MCF 10A (cell line): ENCODE data around the gene SLIT3. TPM values are rescaled to one million over a fixed set of nuclear protein-coding genes. Genes with fewer than 3 reads are reported as not detected.

Experiments used
- BruUV-seq: library from RNA; stranded (reverse); fragments of 400-500 nt; replicated peaks from 2 replicates; lab custom pipeline; 2021; lab: Mats Ljungman, UMichigan
- CTCF ChIA-PET: fragments of 300-600 bp; sonication (Branson Sonifier 250); formaldehyde crosslinking; extraction: SDS; loops from one replicate; lab custom pipeline; 2021; ENCODE audit warnings: antibody characterized with exemption, inconsistent platforms; lab: Yijun Ruan, JAX
- POLR2A ChIA-PET: fragments of 300-600, 350-650 bp; sonication (Branson Sonifier 250); formaldehyde crosslinking; extraction: SDS; loops from one replicate; lab custom pipeline; 2020; ENCODE audit warnings: antibody characterized with exemption, inconsistent platforms; lab: Yijun Ruan, JAX
- DNase-seq: peaks from one replicate; pipeline ENCODE4 v3.0.0-alpha.2; 2018; ENCODE audit not compliant: unreplicated experiment
- H3K27ac Mint-ChIP-seq: one replicate; pipeline ENCODE4 v1.8.0; 2022; ENCODE audit warnings: mild to moderate bottlenecking, low read depth, mixed read lengths; ENCODE audit not compliant: unreplicated experiment
- H3K27me3 Mint-ChIP-seq: one replicate; pipeline ENCODE4 v1.8.0; 2022; ENCODE audit warnings: mixed read lengths; ENCODE audit not compliant: insufficient read depth, unreplicated experiment
- H3K36me3 Mint-ChIP-seq: one replicate; pipeline ENCODE4 v1.8.0; 2022; ENCODE audit warnings: mild to moderate bottlenecking, moderate library complexity, mixed read lengths; ENCODE audit not compliant: insufficient read depth, unreplicated experiment
- H3K4me1 Mint-ChIP-seq: one replicate; pipeline ENCODE4 v1.8.0; 2022; ENCODE audit warnings: mixed read lengths; ENCODE audit not compliant: insufficient read depth, unreplicated experiment
- H3K4me3 Mint-ChIP-seq: one replicate; pipeline ENCODE4 v1.8.0; 2022; ENCODE audit warnings: mild to moderate bottlenecking, moderate library complexity, mixed read lengths; ENCODE audit not compliant: unreplicated experiment
- H3K9me3 Mint-ChIP-seq: one replicate; pipeline ENCODE4 v1.8.0; 2022; ENCODE audit warnings: mixed read lengths; ENCODE audit not compliant: unreplicated experiment
- CTCF ChIP-seq: fragments of 200-600 bp; IDR thresholded peaks from one replicate; pipeline ENCODE4 v1.8.0; 2022; ENCODE audit warnings: antibody characterized with exemption, mild to moderate bottlenecking; ENCODE audit not compliant: unreplicated experiment
- intact Hi-C: fragments of 100-400 bp; cut with micrococcal nuclease; formaldehyde crosslinking; loops from 2 replicates; pipeline ENCODE4 v1.14.1; 2022
- total RNA-seq: library from RNA; stranded (reverse); gene quantifications from 2 replicates; pipeline ENCODE4 v1.2.3, GENCODE V29; 2022

SLIT3 gene
- total RNA-seq, 1 experiment from 2014 or later = 0.89 TPM

DNA sequence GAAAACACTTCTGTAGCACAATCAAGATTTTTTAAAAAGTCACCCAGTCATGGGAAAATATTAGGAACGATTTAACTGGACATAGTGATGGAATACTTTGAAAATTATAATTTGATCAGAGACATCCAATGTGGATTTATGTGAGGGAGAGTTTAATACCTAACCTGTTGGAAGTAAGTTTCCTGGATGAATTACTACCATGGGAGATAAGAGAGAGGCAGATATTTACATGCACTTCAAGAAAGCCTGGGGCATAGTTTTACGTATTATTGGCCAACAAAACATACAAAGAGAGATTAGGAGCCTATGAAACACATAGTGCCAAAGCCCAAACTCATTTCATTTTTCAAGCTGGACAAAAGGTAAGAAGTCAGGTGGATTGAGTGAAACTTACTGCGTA lies 336.8 kb downstream of the SLIT3 start:
- no peak for DNase-seq
- Mint-ChIP-seq H3K9me3 (no peaks in the 10 kb centered on the region), H3K27me3 (no peaks in the 10 kb centered on the region), H3K27ac (no peak overlapping the region), H3K4me3 (no peak overlapping the region), H3K36me3 (no peaks in the 10 kb centered on the region), H3K4me1 (no peaks in the 10 kb centered on the region)
- intact Hi-C loops = no loop called here
- no peak for TF ChIP-seq CTCF
- BruUV-seq = no TSS peak
- CTCF ChIA-PET = no interaction called here
- POLR2A ChIA-PET = no interaction called here

DNA sequence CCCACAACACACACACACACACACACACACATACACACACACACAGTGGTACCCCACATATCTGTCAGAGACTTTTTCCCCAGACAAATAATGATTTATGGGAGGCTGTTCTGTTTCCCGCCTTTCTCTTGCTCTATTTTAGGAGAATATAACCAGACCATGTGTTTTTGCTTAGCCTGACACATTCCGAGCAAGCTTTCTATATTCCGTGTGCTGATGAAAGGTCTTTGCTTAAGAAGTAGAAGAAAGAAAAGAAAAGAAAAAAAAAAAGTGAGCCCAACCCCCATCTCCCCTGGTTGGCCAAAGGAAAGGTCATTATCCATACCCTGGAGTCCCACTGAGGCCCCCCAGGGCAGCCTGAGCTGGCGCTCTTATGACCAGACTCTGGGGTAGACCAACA lies 338.6 kb downstream of the SLIT3 start:
- H3K4me1 Mint-ChIP-seq = no peaks in the 10 kb centered on the region
- no peak overlapping the region for H3K4me3 Mint-ChIP-seq
- intact Hi-C loops = no loop called here
- ChIA-PET CTCF (interaction anchor here (0.7 to 2.8 kb wide), 4 partner anchors 15 to 350 kb away, joined by 3 to 17 read pairs (median 4); no protein-coding TSS in a partner anchor), POLR2A (no interaction called here)
- no peak overlapping the region for H3K27ac Mint-ChIP-seq
- DNase-seq = no peak
- BruUV-seq = no TSS peak
- H3K9me3 Mint-ChIP-seq = no peaks in the 10 kb centered on the region
- no peaks in the 10 kb centered on the region for H3K27me3 Mint-ChIP-seq
- no peak for TF ChIP-seq CTCF
- H3K36me3 Mint-ChIP-seq = no peaks in the 10 kb centered on the region

GRCh38 chr5:168961681-168962080 lies 339.3 kb downstream of the SLIT3 start:
- ChIA-PET POLR2A (no interaction called here), CTCF (interaction anchor here (0.6 to 2.8 kb wide), 4 partner anchors 26 to 341 kb away, joined by 3 to 17 read pairs (median 3); no protein-coding TSS in a partner anchor)
- Mint-ChIP-seq H3K27me3 (no peaks in the 10 kb centered on the region), H3K27ac (no peak overlapping the region), H3K4me1 (no peaks in the 10 kb centered on the region), H3K4me3 (no peak overlapping the region), H3K36me3 (no peaks in the 10 kb centered on the region), H3K9me3 (no peaks in the 10 kb centered on the region)
- TF ChIP-seq CTCF = no peak
- no peak for DNase-seq
- intact Hi-C loops = no loop called here
- BruUV-seq = no TSS peak

- no peaks in the 10 kb centered on the region for H3K9me3 Mint-ChIP-seq
- CTCF ChIA-PET = interaction anchor here (0.5 to 2.8 kb wide), 4 partner anchors 27 to 741 kb away, joined by 3 to 17 read pairs (median 3); partner anchors contain the start of gene RARS1
- no peak for DNase-seq
- no peaks in the 10 kb centered on the region for H3K36me3 Mint-ChIP-seq
- no TSS peak for BruUV-seq
- TF ChIP-seq CTCF = no peak
- no peak overlapping the region for H3K4me3 Mint-ChIP-seq
- no peaks in the 10 kb centered on the region for H3K4me1 Mint-ChIP-seq
- POLR2A ChIA-PET = no interaction called here
- intact Hi-C loops = no loop called here
- no peak overlapping the region for H3K27ac Mint-ChIP-seq
- H3K27me3 Mint-ChIP-seq = no peaks in the 10 kb centered on the region
Measured at GRCh38 chr5:168960497-168960896, 340.4 kb downstream of the SLIT3 start.
